ENCODE data around the gene PJA2.
A peak's percentile ranks its signal among the peaks of the same experiment; 100 is the strongest.

The PJA2 gene

GRCh38 chr5:109349388-109349787 is 60.4 kb downstream of the PJA2 start:
- no peak for DNase-seq

- no peak for DNase-seq
These were observed 62.4 kb downstream of the PJA2 start for GRCh38 chr5:109347252-109347888.

- no peak for DNase-seq
These were observed 64.1 kb downstream of the PJA2 start for GRCh38 chr5:109345699-109346098.

- DNase-seq, result no peak
These were observed 69.4 kb downstream of the PJA2 start for GRCh38 chr5:109340351-109340750.

- DNase-seq, result no peak
These were observed 74.7 kb downstream of the PJA2 start for GRCh38 chr5:109335114-109335513.

GRCh38 chr5:109334056-109334455 is 75.7 kb downstream of the PJA2 start:
- no peak for DNase-seq

- DNase-seq, result peak; percentile 59
These were observed 80.2 kb downstream of the PJA2 start for GRCh38 chr5:109329333-109330237.

- DNase-seq, result no peak
These were observed 81.1 kb downstream of the PJA2 start for GRCh38 chr5:109328626-109329025.

GRCh38 chr5:109327570-109327969 is 82.2 kb downstream of the PJA2 start:
- DNase-seq, result no peak

- DNase-seq, result no peak
These were observed 82.9 kb downstream of the PJA2 start for GRCh38 chr5:109326919-109327318.

GRCh38 chr5:109325456-109325855 is 84.3 kb downstream of the PJA2 start:
- no peak for DNase-seq

GRCh38 chr5:109324931-109325330 is 84.8 kb downstream of the PJA2 start:
- DNase-seq, result no peak

GRCh38 chr5:109324351-109324750 is 85.4 kb downstream of the PJA2 start:
- no peak for DNase-seq

GRCh38 chr5:109322694-109323093 is 87.1 kb downstream of the PJA2 start:
- no peak for DNase-seq

GRCh38 chr5:109319351-109319750 is 90.4 kb downstream of the PJA2 start:
- DNase-seq, result no peak

GRCh38 chr5:109318455-109319108 is 91.2 kb downstream of the PJA2 start:
- DNase-seq, result no peak

- DNase-seq, result no peak
These were observed 93.1 kb downstream of the PJA2 start for GRCh38 chr5:109316634-109317033.

GRCh38 chr5:109315245-109315644 is 94.5 kb downstream of the PJA2 start:
- DNase-seq, result no peak

GRCh38 chr5:109313127-109313526 is 96.6 kb downstream of the PJA2 start:
- DNase-seq, result no peak

GRCh38 chr5:109312695-109313094 is 97.1 kb downstream of the PJA2 start:
- no peak for DNase-seq

- DNase-seq, result no peak
These were observed 99.5 kb downstream of the PJA2 start for GRCh38 chr5:109310315-109310714.

GRCh38 chr5:109309326-109310063 is 100.3 kb downstream of the PJA2 start:
- peak; percentile 41 for DNase-seq

GRCh38 chr5:109307951-109308350 is 101.8 kb downstream of the PJA2 start:
- DNase-seq, result no peak
